Transverse colon (tissue), 4 donors: ENCODE data around the gene STMP1.
"Not testable (repeated sequence)": the region's sequence is repeated elsewhere in the genome, so short reads cannot be mapped to it uniquely, and the experiment has no call there.

Source experiments
- CTCF ChIP-seq, 5 experiments: fragments of 200-600 bp in 3 of 5; fragments of 450-650 bp in 2 of 5; sonication (generic) in 3 of 5; IDR thresholded peaks; 1 replicate in 2 of 5; 2 replicates in 3 of 5; pipeline ENCODE4 v1.5.1; 2016 to 2017; ENCODE audit warnings: antibody characterized with exemption in 5 of 5, inconsistent platforms in 3 of 5, mild to moderate bottlenecking in 2 of 5, moderate library complexity in 1 of 5
- POLR2A ChIP-seq: fragments of 450-650 bp; IDR thresholded peaks from one replicate; pipeline ENCODE4 v1.6.1; 2016; ENCODE audit warnings: antibody characterized with exemption, mild to moderate bottlenecking, moderate library complexity
- POLR2AphosphoS5 ChIP-seq, 3 donors: sonication (generic); formaldehyde crosslinking; IDR thresholded peaks; one replicate each; pipeline ENCODE4 v1.6.1; 2016; ENCODE audit warnings: antibody characterized with exemption in 3 of 3

- TF ChIP-seq CTCF (IDR thresholded peaks at IDR 0.05); POLR2A; POLR2AphosphoS5 (IDR thresholded peaks at IDR 0.05): not testable (repeated sequence)
These were observed 5.3 kb downstream of the STMP1 start for GRCh38 chr7:135667626-135668025.
